ENCODE measurements around the gene FAAH. TPM values are rescaled to one million over a fixed set of nuclear protein-coding genes. Genes with fewer than 3 reads are reported as not detected.

Gene FAAH
- total and polyA plus RNA-seq, 2 of the 4 experiments (the other 2 are of a cell fraction) = under 0.01 to 0.19 TPM

DNA sequence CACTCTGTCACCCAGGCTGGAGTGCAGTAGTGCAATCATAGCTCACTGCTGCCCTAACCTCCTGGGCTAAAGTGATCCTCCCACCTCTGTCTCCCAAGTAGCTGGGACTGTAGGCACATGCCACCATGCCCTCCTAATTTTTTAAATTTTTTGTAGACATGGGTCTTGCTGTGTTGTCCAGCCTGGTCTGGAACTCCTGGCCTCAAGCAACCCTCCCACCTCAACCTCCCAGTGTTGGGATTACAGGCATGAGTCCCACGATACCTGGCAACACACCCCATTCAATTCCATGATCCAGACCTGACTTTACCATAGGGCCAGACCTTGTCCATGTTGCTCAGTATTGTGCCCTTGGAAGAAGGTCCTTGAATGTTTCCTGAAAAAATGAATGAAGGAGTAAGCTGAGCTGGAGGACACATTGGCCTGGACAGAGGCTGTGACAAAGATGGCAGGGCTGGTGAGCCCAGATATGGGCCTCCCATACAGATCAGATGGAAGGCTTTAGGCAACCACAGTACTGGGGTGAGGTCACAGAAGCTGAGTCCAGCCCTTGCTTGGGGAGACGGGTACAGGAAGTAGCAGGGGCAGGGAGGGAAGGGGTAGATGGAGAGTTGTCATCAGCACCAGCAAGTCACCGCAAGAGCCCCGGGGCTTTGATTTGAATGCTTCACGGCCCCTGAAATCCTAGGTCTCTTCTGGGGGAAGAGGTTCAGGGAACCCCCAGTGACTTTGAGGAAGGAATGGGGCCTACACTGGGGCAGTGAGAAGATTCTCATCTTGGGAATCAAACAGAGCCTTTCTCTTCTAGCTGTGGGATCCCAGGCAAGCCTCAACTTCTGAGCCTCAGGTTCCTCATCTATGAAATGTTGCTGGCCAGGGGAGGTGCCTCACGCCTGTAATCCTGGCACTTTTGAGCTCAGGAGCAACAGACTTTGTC, 55.4 kb downstream of the FAAH start (continued):
- TF ChIP-seq RCOR1 (IDR thresholded peaks at IDR 0.05; ENCODE audit: insufficient replicate concordance, low read length) (no peak), RAD21 (IDR thresholded peaks at IDR 0.05; ENCODE audit: low read length) (no peak), SMC3 (IDR thresholded peaks at IDR 0.05; ENCODE audit: low read depth, low read length) (no peak)
- TF ChIP-seq, protein P1, sequence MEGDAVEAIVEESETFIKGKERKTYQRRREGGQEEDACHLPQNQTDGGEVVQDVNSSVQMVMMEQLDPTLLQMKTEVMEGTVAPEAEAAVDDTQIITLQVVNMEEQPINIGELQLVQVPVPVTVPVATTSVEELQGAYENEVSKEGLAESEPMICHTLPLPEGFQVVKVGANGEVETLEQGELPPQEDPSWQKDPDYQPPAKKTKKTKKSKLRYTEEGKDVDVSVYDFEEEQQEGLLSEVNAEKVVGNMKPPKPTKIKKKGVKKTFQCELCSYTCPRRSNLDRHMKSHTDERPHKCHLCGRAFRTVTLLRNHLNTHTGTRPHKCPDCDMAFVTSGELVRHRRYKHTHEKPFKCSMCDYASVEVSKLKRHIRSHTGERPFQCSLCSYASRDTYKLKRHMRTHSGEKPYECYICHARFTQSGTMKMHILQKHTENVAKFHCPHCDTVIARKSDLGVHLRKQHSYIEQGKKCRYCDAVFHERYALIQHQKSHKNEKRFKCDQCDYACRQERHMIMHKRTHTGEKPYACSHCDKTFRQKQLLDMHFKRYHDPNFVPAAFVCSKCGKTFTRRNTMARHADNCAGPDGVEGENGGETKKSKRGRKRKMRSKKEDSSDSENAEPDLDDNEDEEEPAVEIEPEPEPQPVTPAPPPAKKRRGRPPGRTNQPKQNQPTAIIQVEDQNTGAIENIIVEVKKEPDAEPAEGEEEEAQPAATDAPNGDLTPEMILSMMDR (conservative IDR thresholded peaks at IDR 0.05; ENCODE audit: low read depth, low read length) = no peak
